Measurements from ENCODE around the gene RAB27A.

The RAB27A gene

GRCh38 chr15:55168350-55168974 lies 121.2 kb downstream of the RAB27A start:
- no peak overlapping the region for H3K27ac ChIP-seq
- TF ChIP-seq, protein P1, sequence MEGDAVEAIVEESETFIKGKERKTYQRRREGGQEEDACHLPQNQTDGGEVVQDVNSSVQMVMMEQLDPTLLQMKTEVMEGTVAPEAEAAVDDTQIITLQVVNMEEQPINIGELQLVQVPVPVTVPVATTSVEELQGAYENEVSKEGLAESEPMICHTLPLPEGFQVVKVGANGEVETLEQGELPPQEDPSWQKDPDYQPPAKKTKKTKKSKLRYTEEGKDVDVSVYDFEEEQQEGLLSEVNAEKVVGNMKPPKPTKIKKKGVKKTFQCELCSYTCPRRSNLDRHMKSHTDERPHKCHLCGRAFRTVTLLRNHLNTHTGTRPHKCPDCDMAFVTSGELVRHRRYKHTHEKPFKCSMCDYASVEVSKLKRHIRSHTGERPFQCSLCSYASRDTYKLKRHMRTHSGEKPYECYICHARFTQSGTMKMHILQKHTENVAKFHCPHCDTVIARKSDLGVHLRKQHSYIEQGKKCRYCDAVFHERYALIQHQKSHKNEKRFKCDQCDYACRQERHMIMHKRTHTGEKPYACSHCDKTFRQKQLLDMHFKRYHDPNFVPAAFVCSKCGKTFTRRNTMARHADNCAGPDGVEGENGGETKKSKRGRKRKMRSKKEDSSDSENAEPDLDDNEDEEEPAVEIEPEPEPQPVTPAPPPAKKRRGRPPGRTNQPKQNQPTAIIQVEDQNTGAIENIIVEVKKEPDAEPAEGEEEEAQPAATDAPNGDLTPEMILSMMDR (IDR thresholded peaks at IDR 0.05): peak; percentile 93
- TF ChIP-seq ZFX (IDR thresholded peaks at IDR 0.05; ENCODE audit: borderline replicate concordance): no peak

- H3K27ac ChIP-seq: no peak overlapping the region
- TF ChIP-seq, protein P1 (IDR thresholded peaks at IDR 0.05): no peak
- TF ChIP-seq ZFX (IDR thresholded peaks at IDR 0.05; ENCODE audit: borderline replicate concordance): no peak
These were observed 125.3 kb downstream of the RAB27A start for GRCh38 chr15:55164284-55164683.
